ENCODE data around the gene COL25A1. TPM values are rescaled to one million over a fixed set of nuclear protein-coding genes. Genes with fewer than 3 reads are reported as not detected.

The COL25A1 gene
- total RNA-seq, 1 experiment from 2014 or later: 4.2 TPM

GRCh38 chr4:109164011-109164410, 138.4 kb downstream of the COL25A1 start:
- H3K4me2 ChIP-seq (ENCODE audit: insufficient read depth, insufficient read length, low read length): no peak overlapping the region
- H4K20me1 ChIP-seq (ENCODE audit: control insufficient read depth, insufficient read depth, insufficient read length): no peaks in the 10 kb centered on the region
- H3K79me2 ChIP-seq (ENCODE audit: insufficient read depth, low read length): no peaks in the 10 kb centered on the region
- no peak overlapping the region for H4K91ac ChIP-seq (ENCODE audit: insufficient read length, low read depth, low read length)
- no peak overlapping the region for H3T11ph ChIP-seq (ENCODE audit: low read length)
- H3K9ac ChIP-seq (ENCODE audit: extremely low read depth, insufficient read length, low read length): no peak overlapping the region
- H4K5ac ChIP-seq (ENCODE audit: insufficient read length, low read depth, low read length): no peak overlapping the region
- Mint-ChIP-seq H3K4me1 (peaks cover 17 to 19% of the 10 kb centered on the region in 2 experiments), H3K36me3 (ENCODE audit: insufficient read depth in 1 of 3, low read depth in 3 of 3) (no peaks in the 10 kb centered on the region), H3K9me3 (no peaks in the 10 kb centered on the region), H3K27me3 (ENCODE audit: low read depth) (no peaks in the 10 kb centered on the region), H3K4me3 (no peak overlapping the region), H3K27ac (peak overlapping the region in 2 of 3 experiments; percentile 28 to 90; a peak in 3 of 7 replicates)
- no peak for TF ChIP-seq CTCF (conservative IDR thresholded peaks at IDR 0.05)
- no peaks in the 10 kb centered on the region for H3K27me3 ChIP-seq (ENCODE audit: insufficient read depth, low read length)
- no peaks in the 10 kb centered on the region for H3K9me3 ChIP-seq (ENCODE audit: control insufficient read depth, low read depth, low read length)
- H3K23me2 ChIP-seq (ENCODE audit: insufficient read length, low read depth, low read length, poor library complexity, severe bottlenecking): no peaks in the 10 kb centered on the region
- H3K79me1 ChIP-seq (ENCODE audit: insufficient read depth, low read depth, low read length, poor library complexity, severe bottlenecking): no peaks in the 10 kb centered on the region
- no peak for DNase-seq
- H3K18ac ChIP-seq (ENCODE audit: insufficient read length, low read depth, low read length): no peak overlapping the region
- H2BK12ac ChIP-seq (ENCODE audit: insufficient read length, low read depth, low read length): no peak overlapping the region
- H3K56ac ChIP-seq (ENCODE audit: insufficient read length, low read depth, low read length): no peak overlapping the region
- no peak overlapping the region for H2AFZ ChIP-seq (ENCODE audit: low read length)
- H2BK15ac ChIP-seq (ENCODE audit: low read depth, low read length): no peak overlapping the region
- no peak overlapping the region for H2AK5ac ChIP-seq (ENCODE audit: insufficient read length, low read length)
- no peak overlapping the region for H4K8ac ChIP-seq (replicated peaks; ENCODE audit: insufficient read length, low read depth, low read length)
- no peak overlapping the region for H3K23ac ChIP-seq (ENCODE audit: insufficient read length, low read depth, low read length)
- H3K27ac ChIP-seq (ENCODE audit: insufficient read length, low read depth, low read length): no peak overlapping the region
- H3K4ac ChIP-seq (ENCODE audit: low read depth, low read length): no peak overlapping the region
- no peak overlapping the region for H3K14ac ChIP-seq (ENCODE audit: insufficient read depth, low read length)
- peaks cover 9% of the 10 kb centered on the region for H3K4me1 ChIP-seq (ENCODE audit: insufficient read depth, low read length)
- H2BK120ac ChIP-seq (ENCODE audit: low read depth, low read length, poor library complexity, severe bottlenecking): no peak overlapping the region
- H2BK5ac ChIP-seq (ENCODE audit: insufficient read length, low read length): no peak overlapping the region
- no peak overlapping the region for H2BK20ac ChIP-seq (ENCODE audit: low read depth, low read length, poor library complexity, severe bottlenecking)
